IMR-90 (cell line): ENCODE data around the gene AADAC.

Source experiments
- CEBPB ChIP-seq: IDR thresholded peaks from 2 replicates; pipeline ENCODE4 v1.6.1; 2012; ENCODE audit warnings: low read depth, low read length, improper control_type of control experiment
- CHD1 ChIP-seq: IDR thresholded peaks from 2 replicates; pipeline ENCODE4 v1.6.1; 2012; ENCODE audit warnings: low read depth, low read length, improper control_type of control experiment
- CTCF ChIP-seq: conservative IDR thresholded peaks from 2 replicates; pipeline ENCODE4 v1.5.1; 2012; ENCODE audit warnings: mild to moderate bottlenecking, low read depth, low read length, improper control_type of control experiment
- ELK1 ChIP-seq: fragments of 150-350 bp; IDR thresholded peaks from 2 replicates; pipeline ENCODE4 v1.6.1; 2016; ENCODE audit warnings: low read depth, mild to moderate bottlenecking, low read length, moderate library complexity, borderline replicate concordance
- MAZ ChIP-seq: IDR thresholded peaks from 2 replicates; pipeline ENCODE4 v1.6.1; 2012; ENCODE audit warnings: low read depth, mild to moderate bottlenecking, low read length, improper control_type of control experiment, moderate library complexity, borderline replicate concordance
- MXI1 ChIP-seq: IDR thresholded peaks from 2 replicates; pipeline ENCODE4 v1.6.1; 2012; ENCODE audit warnings: low read depth, mild to moderate bottlenecking, low read length, moderate library complexity, borderline replicate concordance
- NFE2L2 ChIP-seq: fragments of 150-350 bp; IDR thresholded peaks from 2 replicates; pipeline ENCODE4 v1.6.1; 2016; ENCODE audit warnings: low read depth, mild to moderate bottlenecking, low read length
- POLR2A ChIP-seq: IDR thresholded peaks from 2 replicates; pipeline ENCODE4 v1.6.1; 2012; ENCODE audit warnings: mild to moderate bottlenecking, low read depth, low read length
- RAD21 ChIP-seq: IDR thresholded peaks from 2 replicates; pipeline ENCODE4 v1.6.1; 2012; ENCODE audit warnings: low read length, improper control_type of control experiment
- SMC3 ChIP-seq: fragments of 150-350 bp; IDR thresholded peaks from 2 replicates; pipeline ENCODE4 v1.6.1; 2016; ENCODE audit warnings: low read depth, mild to moderate bottlenecking, antibody characterized with exemption, low read length, moderate library complexity
- USF2 ChIP-seq: fragments of 150-350 bp; IDR thresholded peaks from 2 replicates; pipeline ENCODE4 v1.6.1; 2017; ENCODE audit warnings: mild to moderate bottlenecking, antibody characterized with exemption, low read length, low read depth

- no peak for TF ChIP-seq CTCF
- no peak for TF ChIP-seq POLR2A
- no peak for TF ChIP-seq USF2
- TF ChIP-seq NFE2L2: no peak
- TF ChIP-seq RAD21: no peak
- TF ChIP-seq CHD1: no peak
- TF ChIP-seq MAZ: peak; percentile 59; the same call in 1 of the 2 replicates
- no peak for TF ChIP-seq SMC3
- no peak for TF ChIP-seq ELK1
- peak; percentile 1; the same call in 1 of the 2 replicates for TF ChIP-seq CEBPB
- TF ChIP-seq MXI1: peak; percentile 49; the same call in 1 of the 2 replicates
Observed at GRCh38 chr3:151816091-151816604, 2.2 kb downstream of the AADAC start.
